GM19099 (cell line): ENCODE results near the gene LHX4.

Experiments
- POLR2A ChIP-seq: IDR thresholded peaks from 3 replicates; pipeline ENCODE4 v1.6.1; 2011; ENCODE audit warnings: low read depth; ENCODE audit not compliant: insufficient read length; ENCODE audit errors: extremely low read depth

LHX4 gene

DNA sequence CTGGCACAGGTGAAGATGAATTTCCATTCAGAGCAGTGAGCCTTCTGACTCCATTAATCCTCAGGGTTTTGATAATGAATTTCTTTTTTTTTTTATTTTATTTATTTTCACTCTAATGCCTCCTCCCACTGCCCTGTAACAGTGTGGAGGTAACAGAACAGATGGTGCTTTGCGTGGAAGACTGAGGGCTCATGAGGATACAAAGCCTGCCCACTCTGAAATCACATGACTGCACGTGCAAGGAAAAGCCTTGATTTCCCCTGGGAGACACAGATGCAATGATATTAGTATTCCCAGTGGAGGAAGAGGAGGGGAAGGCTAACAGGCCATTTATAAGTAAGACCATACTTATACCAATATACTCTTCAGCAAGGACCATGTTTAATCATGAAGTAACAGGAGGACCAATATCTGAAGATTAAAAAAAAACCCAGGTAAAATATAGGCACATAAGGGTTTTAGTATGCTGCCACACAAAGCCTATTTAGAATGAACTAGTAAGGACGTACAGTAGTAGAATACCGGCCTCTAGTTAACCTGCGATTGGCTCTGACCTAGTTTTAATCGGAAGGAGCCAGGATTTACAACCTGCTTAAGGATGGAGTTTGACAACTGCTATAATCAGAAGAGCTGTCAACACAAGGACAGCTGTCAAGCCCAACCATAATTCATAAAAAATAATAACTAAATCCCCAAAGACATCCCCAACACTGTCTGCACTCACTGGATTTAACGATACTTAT, 69.6 kb downstream of the LHX4 start:
- TF ChIP-seq POLR2A = no peak

DNA sequence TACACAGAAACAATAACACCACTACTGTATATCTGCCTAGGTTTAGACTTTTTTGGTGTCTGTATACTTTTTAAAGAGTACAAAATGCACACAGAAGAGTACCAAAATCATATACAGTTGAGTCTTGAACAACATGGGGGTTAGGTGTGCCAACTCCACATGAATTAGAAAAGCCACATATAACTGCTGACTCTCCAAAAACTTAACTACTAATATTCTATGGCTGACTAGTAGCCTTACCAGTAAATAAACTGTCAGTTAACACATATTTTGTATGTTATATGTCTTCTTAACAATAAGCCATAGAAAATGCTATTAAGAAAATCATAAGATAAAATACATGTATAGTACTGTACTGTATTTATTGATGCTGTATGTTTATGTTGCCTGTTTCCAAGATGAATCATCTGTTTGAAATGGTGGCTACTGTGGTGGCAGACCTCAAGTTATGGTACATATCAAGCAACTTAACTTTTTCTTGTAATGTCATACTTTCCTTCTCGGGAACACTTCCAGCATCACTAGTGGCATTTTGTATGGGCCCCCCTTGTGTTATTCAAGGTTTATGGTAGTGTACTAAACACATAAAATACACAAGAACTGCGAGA, 71.2 kb downstream of the LHX4 start:
- TF ChIP-seq POLR2A = no peak

GRCh38 chr1:180309338-180309737, 79.3 kb downstream of the LHX4 start:
- no peak for TF ChIP-seq POLR2A

- TF ChIP-seq POLR2A = no peak
Measured at GRCh38 chr1:180310095-180310494, 80.0 kb downstream of the LHX4 start.

- TF ChIP-seq POLR2A = no peak
Measured at GRCh38 chr1:180311011-180311730, 81.1 kb downstream of the LHX4 start.

DNA sequence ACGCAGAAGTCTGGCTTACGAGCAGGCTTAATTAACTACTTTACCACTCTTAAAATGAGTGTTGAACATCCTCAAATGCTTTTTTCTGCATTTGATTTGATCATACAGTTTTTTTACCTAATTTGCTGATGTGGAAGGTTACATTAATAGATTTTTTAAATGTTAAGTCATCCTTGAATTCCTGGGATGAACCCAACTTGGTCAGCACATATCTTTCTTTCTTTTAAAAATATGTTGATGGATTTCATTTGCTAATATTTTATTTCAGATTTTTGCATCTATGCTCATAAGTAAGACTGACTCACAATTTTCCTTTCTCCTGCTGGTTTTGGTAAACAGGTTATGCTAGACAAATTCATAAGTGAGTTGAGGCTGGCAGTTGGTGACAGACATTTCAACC, 82.9 kb downstream of the LHX4 start:
- TF ChIP-seq POLR2A = no peak

- TF ChIP-seq POLR2A = no peak
Measured at GRCh38 chr1:180327089-180327488, 97.0 kb downstream of the LHX4 start.
